ENCODE measurements around the gene HOXC5.

GRCh38 chr12:54005531-54005852 lies 27.4 kb upstream of the HOXC5 start:
- TF ChIP-seq POLR2A (IDR thresholded peaks at IDR 0.05) (no peak), CTCF (IDR thresholded peaks at IDR 0.05 in 4 of 5, conservative IDR thresholded peaks at IDR 0.05 in 1 of 5) (no peak)
